NOMO-1 treated with dmso at 0.1 percent for 144 hours (cell line): ENCODE results near the gene CLIP2.
"Not testable (repeated sequence)": the region's sequence is repeated elsewhere in the genome, so short reads cannot be mapped to it uniquely, and the experiment has no call there.

Experiments used
- DNase-seq: peaks from one replicate; lab custom pipeline; 2025; ENCODE audit not compliant: unreplicated experiment; lab: John Stamatoyannopoulos, UW

The CLIP2 gene

DNA sequence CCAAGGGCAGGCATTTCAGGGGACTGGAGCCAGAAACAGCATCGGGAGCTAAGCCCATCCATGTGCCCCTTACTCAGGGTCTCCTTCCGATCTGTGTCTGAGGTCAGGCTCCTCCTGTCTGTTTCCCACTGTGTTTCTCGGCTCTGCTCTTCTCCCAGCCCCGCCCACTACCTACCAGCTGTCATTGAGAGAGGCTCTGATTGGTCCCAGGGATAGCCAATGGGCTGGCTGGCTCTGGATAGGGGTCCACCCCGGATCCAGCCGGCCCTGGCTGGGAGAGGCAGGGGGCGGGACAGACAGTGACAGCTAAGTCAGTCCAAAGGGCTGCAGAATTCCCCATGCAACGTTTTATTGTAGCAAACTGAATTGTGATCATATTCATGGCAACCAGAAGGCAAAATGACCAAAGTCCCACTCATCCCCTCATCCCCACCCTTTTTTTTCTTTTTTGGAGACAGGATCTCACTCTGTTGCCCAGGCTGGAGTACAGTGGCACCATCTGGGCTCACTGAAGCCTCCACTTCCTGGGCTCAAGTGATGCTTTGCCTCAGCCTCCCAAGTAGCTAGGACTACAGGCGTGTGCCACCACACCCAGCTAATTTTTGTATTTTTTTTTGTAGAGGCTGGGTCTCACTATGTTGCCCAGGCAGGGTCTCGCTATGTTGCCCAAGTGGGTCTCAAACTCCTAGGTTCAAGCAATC, 76.3 kb downstream of the CLIP2 start:
- DNase-seq: no peak

DNA sequence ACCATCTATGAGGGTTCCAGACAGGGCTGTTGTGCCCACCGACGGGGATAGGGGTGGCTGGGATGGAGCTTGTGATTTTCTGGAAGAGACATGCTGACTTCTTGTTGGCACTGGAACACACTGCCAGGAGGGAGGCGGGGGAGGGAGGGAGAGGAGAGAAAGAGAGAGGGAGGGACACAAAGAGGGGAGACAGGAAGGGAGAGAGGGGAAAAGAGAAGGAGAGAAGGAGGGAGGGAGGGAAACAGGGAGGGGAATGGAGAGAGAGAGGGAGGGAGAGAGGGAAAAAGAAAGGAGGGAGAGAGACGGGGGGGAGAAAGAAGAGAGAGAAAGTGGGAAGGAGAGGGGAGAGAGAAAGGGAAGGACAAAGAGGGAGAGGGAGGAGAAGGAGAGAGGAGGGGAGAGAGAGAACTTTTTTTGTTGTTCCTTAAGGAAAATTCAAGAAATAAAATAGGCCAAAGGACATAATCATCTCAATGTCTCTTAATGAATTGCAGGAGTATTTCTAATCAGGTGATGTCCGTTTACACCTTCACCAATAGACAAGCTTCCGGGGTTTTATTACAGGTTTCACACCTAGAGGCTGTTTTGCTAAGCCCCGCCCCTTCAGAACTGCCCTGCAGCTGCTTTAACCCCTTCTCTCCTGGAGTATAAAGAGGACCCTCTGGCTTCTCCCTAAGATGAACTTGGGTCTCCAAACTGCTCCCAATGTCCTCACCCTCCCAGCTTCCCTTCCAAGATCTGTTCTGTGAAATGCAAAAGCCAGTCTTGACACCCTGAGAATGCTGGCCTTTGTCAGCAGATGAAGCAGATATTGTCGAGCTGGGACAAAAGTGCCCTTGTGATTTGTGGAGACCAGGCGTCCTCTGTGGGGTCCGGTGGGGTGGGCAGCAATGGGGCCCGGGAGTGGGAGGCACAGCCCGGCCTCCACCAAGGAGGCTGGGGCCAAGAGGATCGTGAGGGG, 82.5 kb downstream of the CLIP2 start:
- DNase-seq: no peak

GRCh38 chr7:74372511-74373111, 83.4 kb downstream of the CLIP2 start:
- DNase-seq: no peak

DNA sequence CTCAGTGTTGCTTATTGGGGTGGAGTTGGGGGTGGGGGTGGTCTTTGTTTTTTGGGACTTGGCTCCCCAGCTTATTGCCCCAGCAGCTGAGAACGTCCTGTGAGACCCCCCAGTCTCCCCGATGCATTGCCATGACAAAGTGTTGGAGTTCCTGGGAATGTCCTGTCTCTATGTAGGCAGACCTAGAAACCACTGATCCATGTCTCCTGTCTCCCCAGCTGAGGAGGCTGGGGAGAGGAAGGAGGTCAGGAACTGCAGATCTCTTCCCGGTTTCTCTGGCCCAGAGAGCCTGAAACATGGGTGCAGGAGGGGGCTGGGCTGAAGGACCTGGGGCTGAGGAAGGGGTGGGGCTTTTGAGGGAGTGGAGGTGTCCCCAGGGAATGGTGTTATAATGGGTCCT, 84.3 kb downstream of the CLIP2 start:
- no peak for DNase-seq

DNA sequence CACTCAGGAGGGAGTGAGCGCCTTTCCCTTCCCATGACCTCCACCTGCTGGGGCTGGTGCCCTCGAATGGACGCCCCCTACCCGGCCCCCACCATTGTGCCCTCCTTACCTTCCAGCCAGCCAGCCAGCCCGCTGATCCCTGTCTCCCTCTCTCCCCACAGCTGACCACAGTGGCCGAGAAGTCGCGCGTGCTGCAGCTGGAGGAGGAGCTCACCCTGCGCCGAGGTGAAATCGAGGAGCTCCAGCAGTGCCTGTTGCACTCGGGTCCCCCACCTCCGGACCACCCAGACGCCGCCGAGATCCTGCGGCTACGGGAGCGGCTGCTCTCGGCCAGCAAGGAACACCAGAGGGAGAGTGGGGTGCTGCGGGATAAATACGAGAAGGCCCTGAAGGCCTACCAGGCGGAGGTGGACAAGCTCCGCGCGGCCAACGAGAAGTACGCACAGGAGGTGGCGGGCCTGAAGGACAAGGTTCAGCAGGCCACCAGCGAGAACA, 86.6 kb downstream of the CLIP2 start:
- DNase-seq: no peak

- no peak for DNase-seq
Measured at GRCh38 chr7:74376256-74377036, 87.2 kb downstream of the CLIP2 start.

DNA sequence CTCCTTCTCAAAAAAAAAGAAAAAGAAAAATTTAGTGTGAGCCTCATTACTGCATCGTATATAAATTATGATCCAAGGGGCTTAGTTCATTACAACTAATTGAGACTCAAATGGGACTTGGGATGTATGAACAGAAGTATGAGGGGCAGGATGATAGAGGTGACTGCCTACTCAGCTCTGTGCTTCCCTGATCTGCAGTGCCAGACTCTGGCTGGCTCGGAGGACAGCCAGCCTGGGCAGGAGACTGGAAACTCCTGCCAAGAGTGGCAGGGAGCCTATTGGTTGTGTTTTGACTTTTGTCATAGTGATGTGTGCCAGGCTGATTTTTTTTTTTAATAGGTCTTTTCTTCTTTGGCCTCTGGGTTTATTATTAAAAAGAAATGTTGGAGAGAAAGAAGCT, 90.7 kb downstream of the CLIP2 start:
- no peak for DNase-seq

- DNase-seq: no peak
Measured at GRCh38 chr7:74380720-74381119, 91.5 kb downstream of the CLIP2 start.

- not testable (repeated sequence) for DNase-seq
Measured at GRCh38 chr7:74384086-74384485, 94.9 kb downstream of the CLIP2 start.

DNA sequence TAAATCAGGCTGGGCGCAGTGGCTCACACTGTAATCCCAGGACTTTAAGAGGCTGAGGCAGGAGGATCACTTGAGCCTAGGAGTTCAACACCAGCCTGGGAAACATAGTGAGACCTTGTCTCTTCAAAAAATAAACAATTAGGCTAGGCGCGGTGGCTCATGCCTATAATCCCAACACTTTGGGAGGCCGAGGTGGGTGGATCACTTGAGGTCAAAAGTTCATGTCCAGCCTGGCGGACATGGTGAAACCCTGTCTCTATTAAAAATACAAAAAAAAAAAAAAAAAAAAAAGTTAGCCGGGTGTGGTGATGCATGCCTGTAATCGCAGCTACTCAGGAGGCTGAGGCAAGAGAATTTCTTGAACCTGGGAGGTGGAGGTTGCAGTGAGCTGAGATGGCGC, 95.6 kb downstream of the CLIP2 start:
- DNase-seq: not testable (repeated sequence)

GRCh38 chr7:74387606-74388005, 98.4 kb downstream of the CLIP2 start:
- no peak for DNase-seq

- DNase-seq: no peak
Measured at GRCh38 chr7:74388880-74389415, 99.7 kb downstream of the CLIP2 start.

DNA sequence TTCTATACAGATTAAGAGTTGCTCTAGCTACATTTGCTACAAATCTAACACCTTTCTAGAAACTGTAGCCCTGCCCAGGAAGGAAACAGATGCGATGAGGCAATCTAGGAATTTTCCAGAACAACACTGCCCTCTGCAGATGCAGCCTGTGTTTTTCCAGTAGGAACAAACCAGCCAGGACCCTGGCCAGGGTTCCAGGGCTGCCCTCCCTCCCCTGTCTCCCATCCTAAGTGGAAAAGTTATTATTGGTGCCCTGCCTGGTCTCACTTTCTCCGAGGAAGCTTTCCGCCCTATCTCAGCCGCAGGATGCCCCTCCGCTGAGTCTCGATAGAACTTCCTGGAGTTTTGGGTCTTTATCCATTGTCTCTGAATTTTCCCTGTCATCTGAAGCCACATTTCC, 104.5 kb downstream of the CLIP2 start:
- DNase-seq: peak; percentile 13

GRCh38 chr7:74394601-74395000, 105.4 kb downstream of the CLIP2 start:
- not testable (repeated sequence) for DNase-seq

- DNase-seq: no peak
Measured at GRCh38 chr7:74395745-74396311, 106.6 kb downstream of the CLIP2 start.

GRCh38 chr7:74396993-74397392, 107.8 kb downstream of the CLIP2 start:
- no peak for DNase-seq

- no peak for DNase-seq
Measured at GRCh38 chr7:74398426-74398825, 109.2 kb downstream of the CLIP2 start.

- DNase-seq: no peak
Measured at GRCh38 chr7:74399006-74399405, 109.8 kb downstream of the CLIP2 start.

GRCh38 chr7:74400420-74401136, 111.4 kb downstream of the CLIP2 start:
- DNase-seq: no peak
